Esophagus muscularis mucosa (tissue), 4 donors: ENCODE measurements around the gene RELB. TPM values are rescaled to one million over a fixed set of nuclear protein-coding genes. Genes with fewer than 3 reads are reported as not detected.

Experiments
- DNase-seq: peaks from one replicate; pipeline ENCODE4 v3.0.0-alpha.2; 2017; ENCODE audit errors: extremely low spot score
- H3K27ac ChIP-seq, 4 donors: fragments of 200-600 bp; sonication (generic); replicated peaks in 1 of 4; 1 replicate in 3 of 4; 2 replicates in 1 of 4; pipeline ENCODE4 v1.5.1; 2016 to 2019; ENCODE audit warnings: mild to moderate bottlenecking in 1 of 4
- H3K27me3 ChIP-seq, 4 donors: fragments of 200-600 bp; sonication (generic); one replicate each; pipeline versions ENCODE4 v1.5.1 to v1.6.0; 2016 to 2019
- H3K36me3 ChIP-seq, 4 donors: fragments of 200-600 bp; sonication (generic); one replicate each; pipeline ENCODE4 v1.5.1; 2016 to 2019
- H3K4me1 ChIP-seq, 4 donors: fragments of 200-600 bp; sonication (generic); one replicate each; pipeline ENCODE4 v1.5.1; 2016 to 2019
- H3K4me3 ChIP-seq, 4 donors: fragments of 200-600 bp; sonication (generic); 1 replicate in 2 of 4; 2 replicates in 2 of 4; pipeline ENCODE4 v1.5.1; 2016 to 2019; ENCODE audit warnings: mild to moderate bottlenecking in 4 of 4, moderate library complexity in 1 of 4
- H3K9me3 ChIP-seq, 4 donors: fragments of 200-600 bp; sonication (generic); 1 replicate in 3 of 4; 2 replicates in 1 of 4; pipeline ENCODE4 v1.5.1; 2016 to 2019
- CTCF ChIP-seq, 3 experiments: fragments of 200-600 bp in 2 of 3; fragments of 450-650 bp in 1 of 3; sonication (generic) in 2 of 3; IDR thresholded peaks; one replicate each; pipeline ENCODE4 v1.5.1; 2017 to 2019; ENCODE audit warnings: antibody characterized with exemption in 3 of 3, mild to moderate bottlenecking in 2 of 3, moderate library complexity in 1 of 3
- EP300 ChIP-seq: sonication (generic); formaldehyde crosslinking; IDR thresholded peaks from one replicate; pipeline ENCODE4 v1.6.1; 2017; ENCODE audit warnings: antibody characterized with exemption
- POLR2A ChIP-seq: fragments of 450-650 bp; IDR thresholded peaks from one replicate; pipeline ENCODE4 v1.6.1; 2017; ENCODE audit warnings: antibody characterized with exemption, moderate library complexity, mild to moderate bottlenecking, low read depth
- POLR2AphosphoS5 ChIP-seq, 2 donors: sonication (generic); formaldehyde crosslinking; IDR thresholded peaks; one replicate each; pipeline ENCODE4 v1.6.1; 2017; ENCODE audit warnings: antibody characterized with exemption in 2 of 2
- WGBS: methylation state at CpG from one replicate; pipeline ENCODE4 v1.1.5; 2018; 5-methylcytosine and 5-hydroxymethylcytosine counted together
- intact Hi-C: fragments of 100-400 bp; cut with DNase I; formaldehyde crosslinking; loops from one replicate; pipeline ENCODE4 v1.15.1; 2023
- total RNA-seq, 4 donors: library from RNA; depleted of rRNA; stranded (reverse); fragments of >200 nt; gene quantifications; one replicate each; pipeline versions ENCODE4 v1.1.0 to v1.2.1, GENCODE V29; 2016

Gene RELB
- total RNA-seq, 4 donors from 2014 or later, result 5.8 to 15.9 (median 7.5) TPM

- Histone ChIP-seq H3K4me3 (no peak overlapping the region), H3K27me3 (no peaks in the 10 kb centered on the region), H3K9me3 (no peaks in the 10 kb centered on the region), H3K27ac (no peak overlapping the region), H3K4me1 (peaks cover 0 to 7% (median 1%) of the 10 kb centered on the region in 4 donors), H3K36me3 (peaks cover 56 to 93% (median 91%) of the 10 kb centered on the region in 4 donors)
- intact Hi-C loops, result no loop called here
- WGBS, result 88% methylated on average over 10 of the region's 15 CpGs
- no peak for DNase-seq
- TF ChIP-seq EP300 (no peak), CTCF (IDR thresholded peaks at IDR 0.05) (peak; percentile 22 to 64 (median 41)), POLR2AphosphoS5 (IDR thresholded peaks at IDR 0.05) (peak in 1 of 2 donors; percentile 43), POLR2A (no peak)
Observed at GRCh38 chr19:44988896-44989556, 12.2 kb upstream of the RELB start.

- Histone ChIP-seq H3K4me1 (peaks cover 0 to 7% (median 1%) of the 10 kb centered on the region in 4 donors), H3K4me3 (no peak overlapping the region), H3K36me3 (peaks cover 41 to 83% (median 78%) of the 10 kb centered on the region in 4 donors), H3K9me3 (no peaks in the 10 kb centered on the region), H3K27ac (no peak overlapping the region), H3K27me3 (no peaks in the 10 kb centered on the region)
- TF ChIP-seq POLR2AphosphoS5 (IDR thresholded peaks at IDR 0.05) (no peak), CTCF (IDR thresholded peaks at IDR 0.05) (no peak), POLR2A (no peak), EP300 (no peak)
- 91% methylated on average over 12 of the region's 14 CpGs for WGBS
- intact Hi-C loops, result no loop called here
- DNase-seq, result no peak
Observed at GRCh38 chr19:44990459-44990858, 10.8 kb upstream of the RELB start.

- 97% methylated on average over 5 of the region's 12 CpGs for WGBS
- Histone ChIP-seq H3K4me3 (no peak overlapping the region), H3K27ac (no peak overlapping the region), H3K27me3 (no peaks in the 10 kb centered on the region), H3K4me1 (peaks cover 0 to 7% (median 1%) of the 10 kb centered on the region in 4 donors), H3K9me3 (no peaks in the 10 kb centered on the region), H3K36me3 (peaks cover 37 to 78% (median 73%) of the 10 kb centered on the region in 4 donors)
- intact Hi-C loops, result no loop called here
- no peak for DNase-seq
- TF ChIP-seq POLR2AphosphoS5 (IDR thresholded peaks at IDR 0.05) (no peak), EP300 (no peak), POLR2A (no peak), CTCF (IDR thresholded peaks at IDR 0.05) (no peak)
Observed at GRCh38 chr19:44990966-44991365, 10.3 kb upstream of the RELB start.

GRCh38 chr19:44992336-44993163 lies 8.7 kb upstream of the RELB start:
- no peak overlapping the region for H3K4me3 ChIP-seq

More at GRCh38 chr19:44992336-44993163, 8.7 kb upstream of the RELB start:
- Histone ChIP-seq H3K4me1 (peaks cover 0 to 7% (median 1%) of the 10 kb centered on the region in 4 donors), H3K27me3 (no peaks in the 10 kb centered on the region), H3K36me3 (peaks cover 28 to 62% (median 57%) of the 10 kb centered on the region in 4 donors), H3K9me3 (no peaks in the 10 kb centered on the region), H3K27ac (no peak overlapping the region)
- DNase-seq, result no peak
- intact Hi-C loops, result no loop called here
- 97% methylated on average over 29 of the region's 44 CpGs for WGBS
- TF ChIP-seq CTCF (IDR thresholded peaks at IDR 0.05) (no peak), POLR2AphosphoS5 (IDR thresholded peaks at IDR 0.05) (no peak), EP300 (no peak), POLR2A (no peak)
